Neural cell (in vitro differentiated cells): ENCODE results near the gene CLCN5. TPM values are rescaled to one million over a fixed set of nuclear protein-coding genes. Genes with fewer than 3 reads are reported as not detected.

Source experiments
- H2AFZ ChIP-seq: fragments of 200-600, 300-800 bp; sonication (generic), shearing (Covaris generic); 2 replicates; pipeline ENCODE4 v1.6.0; 2014; ENCODE audit warnings: low read depth, mild to moderate bottlenecking, antibody characterized with exemption, low read length, moderate library complexity
- H3F3A ChIP-seq: fragments of 200-600 bp; shearing (Covaris generic); 2 replicates; pipeline ENCODE4 v1.6.1; 2016; ENCODE audit warnings: mild to moderate bottlenecking, moderate library complexity, mixed read lengths, antibody characterized with exemption, low read length; ENCODE audit not compliant: insufficient read depth, poor library complexity, severe bottlenecking
- H3K27ac ChIP-seq: fragments of 200-600, 300-800 bp; sonication (generic), shearing (Covaris generic); 2 replicates; pipeline ENCODE4 v1.5.1; 2014; ENCODE audit warnings: mild to moderate bottlenecking, low read length, moderate library complexity
- H3K27me3 ChIP-seq: fragments of 300-800, 200-600 bp; sonication (generic), shearing (Covaris generic); 2 replicates; pipeline ENCODE4 v1.6.0; 2014; ENCODE audit warnings: mild to moderate bottlenecking, low read depth, low read length, moderate library complexity; ENCODE audit not compliant: insufficient read depth
- H3K36me3 ChIP-seq: fragments of 300-800, 200-600 bp; sonication (generic), shearing (Covaris generic); 2 replicates; pipeline ENCODE4 v1.5.1; 2014; ENCODE audit warnings: mild to moderate bottlenecking, antibody characterized with exemption, low read length, moderate library complexity; ENCODE audit not compliant: insufficient read depth
- H3K4me2 ChIP-seq: fragments of 300-800, 200-600 bp; sonication (generic), shearing (Covaris generic); 2 replicates; pipeline ENCODE4 v1.6.0; 2014; ENCODE audit warnings: mild to moderate bottlenecking, low read length
- H3K4me3 ChIP-seq: fragments of 300-800, 200-600 bp; sonication (generic), shearing (Covaris generic); 2 replicates; pipeline ENCODE4 v1.5.1; 2014; ENCODE audit warnings: mild to moderate bottlenecking, low read length, moderate library complexity
- H3K79me2 ChIP-seq: fragments of 200-600 bp; shearing (Covaris generic); replicated peaks from 2 replicates; pipeline ENCODE4 v1.6.0; 2014; ENCODE audit warnings: mild to moderate bottlenecking, low read length, moderate library complexity; ENCODE audit not compliant: insufficient read depth
- H3K9ac ChIP-seq: fragments of 300-800, 200-600 bp; sonication (generic), shearing (Covaris generic); 2 replicates; pipeline ENCODE4 v1.6.1; 2016; ENCODE audit warnings: mild to moderate bottlenecking, low read length, mixed read lengths
- H3K9me2 ChIP-seq: fragments of 200-600 bp; shearing (Covaris generic); 2 replicates; pipeline ENCODE4 v1.6.1; 2016; ENCODE audit warnings: mild to moderate bottlenecking, low read length, mixed read lengths; ENCODE audit not compliant: insufficient read depth
- H3K9me3 ChIP-seq: fragments of 200-600, 300-800 bp; sonication (generic), shearing (Covaris generic); 2 replicates; pipeline ENCODE4 v1.6.1; 2016; ENCODE audit warnings: mild to moderate bottlenecking, mixed run types, low read length, moderate library complexity, mixed read lengths
- H4K20me1 ChIP-seq: fragments of 200-600 bp; shearing (Covaris generic); 2 replicates; pipeline ENCODE4 v1.6.1; 2016; ENCODE audit warnings: mild to moderate bottlenecking, mixed run types; ENCODE audit not compliant: insufficient read depth
- CTCF ChIP-seq: fragments of 450-650 bp; IDR thresholded peaks from 2 replicates; pipeline ENCODE4 v1.5.1; 2014; ENCODE audit warnings: antibody characterized with exemption, mild to moderate bottlenecking, moderate library complexity; ENCODE audit not compliant: poor library complexity, severe bottlenecking
- EP300 ChIP-seq: fragments of 450-650 bp; conservative IDR thresholded peaks from 2 replicates; pipeline ENCODE4 v1.6.1; 2014; ENCODE audit warnings: antibody characterized with exemption, mild to moderate bottlenecking, moderate library complexity; ENCODE audit not compliant: poor library complexity, severe bottlenecking
- EZH2 ChIP-seq: fragments of 200-600, 300-800 bp; shearing (Covaris generic), sonication (generic); IDR thresholded peaks from 2 replicates; pipeline ENCODE4 v1.6.1; 2014; ENCODE audit warnings: antibody characterized with exemption, low read length, borderline replicate concordance, mild to moderate bottlenecking; ENCODE audit not compliant: insufficient read depth, poor library complexity, severe bottlenecking
- MXI1 ChIP-seq: fragments of 450-650 bp; conservative IDR thresholded peaks from 2 replicates; pipeline ENCODE4 v1.6.1; 2014; ENCODE audit warnings: antibody characterized with exemption, mild to moderate bottlenecking; ENCODE audit not compliant: poor library complexity, severe bottlenecking
- POLR2AphosphoS5 ChIP-seq: IDR thresholded peaks from 2 replicates; pipeline ENCODE4 v1.6.1; 2012
- RAD21 ChIP-seq: fragments of 450-650 bp; conservative IDR thresholded peaks from 2 replicates; pipeline ENCODE4 v1.6.1; 2014; ENCODE audit warnings: antibody characterized with exemption, mild to moderate bottlenecking, moderate library complexity
- REST ChIP-seq: IDR thresholded peaks from 2 replicates; pipeline ENCODE4 v1.6.1; 2012; ENCODE audit warnings: borderline replicate concordance
- SMC3 ChIP-seq: fragments of 450-650 bp; conservative IDR thresholded peaks from 2 replicates; pipeline ENCODE4 v1.6.1; 2014; ENCODE audit warnings: antibody characterized with exemption, mild to moderate bottlenecking, moderate library complexity; ENCODE audit not compliant: poor library complexity
- TAF1 ChIP-seq: IDR thresholded peaks from 2 replicates; pipeline ENCODE4 v1.6.1; 2012; ENCODE audit warnings: low read depth
- polyA plus RNA-seq: library from polyadenylated mRNA; depleted of rRNA; stranded (reverse); fragments of >200 nt; gene quantifications from 2 replicates; pipeline ENCODE4 v1.2.3, GENCODE V29; 2014

Gene CLCN5
- polyA plus RNA-seq, 1 donor from 2014 or later, result 13.1 TPM

GRCh38 chrX:49925176-49925575 lies 2.8 kb downstream of the CLCN5 start:
- Histone ChIP-seq H3K27ac (no peak overlapping the region), H3K9me2 (no peaks in the 10 kb centered on the region), H4K20me1 (no peaks in the 10 kb centered on the region), H3K9me3 (no peaks in the 10 kb centered on the region), H3K4me2 (no peak overlapping the region), H3K27me3 (no peaks in the 10 kb centered on the region), H3F3A (no peaks in the 10 kb centered on the region), H3K79me2 (no peaks in the 10 kb centered on the region), H3K4me3 (no peak overlapping the region), H3K36me3 (no peaks in the 10 kb centered on the region), H2AFZ (no peak overlapping the region), H3K9ac (no peak overlapping the region)
- no peak for TF ChIP-seq MXI1
- no peak for TF ChIP-seq EP300
- TF ChIP-seq POLR2AphosphoS5, result no peak
- TF ChIP-seq RAD21, result no peak
- TF ChIP-seq SMC3, result no peak
- TF ChIP-seq EZH2, result no peak
- no peak for TF ChIP-seq TAF1
- no peak for TF ChIP-seq REST
- no peak for TF ChIP-seq CTCF

GRCh38 chrX:49930039-49930438 lies 7.6 kb downstream of the CLCN5 start:
- TF ChIP-seq EZH2, result no peak
- no peak for TF ChIP-seq TAF1
- TF ChIP-seq RAD21, result no peak
- TF ChIP-seq REST, result no peak
- no peak for TF ChIP-seq SMC3
- TF ChIP-seq EP300, result no peak
- no peak for TF ChIP-seq POLR2AphosphoS5
- TF ChIP-seq CTCF, result no peak
- no peak for TF ChIP-seq MXI1
- H2AFZ ChIP-seq, result no peak overlapping the region
- no peaks in the 10 kb centered on the region for H3K27me3 ChIP-seq
- H3K9me3 ChIP-seq, result no peaks in the 10 kb centered on the region
- no peaks in the 10 kb centered on the region for H3K36me3 ChIP-seq
- H3K4me3 ChIP-seq, result no peak overlapping the region
- no peaks in the 10 kb centered on the region for H3F3A ChIP-seq
- H3K27ac ChIP-seq, result no peak overlapping the region
- H4K20me1 ChIP-seq, result no peaks in the 10 kb centered on the region
- no peaks in the 10 kb centered on the region for H3K79me2 ChIP-seq
- H3K9ac ChIP-seq, result no peak overlapping the region
- no peak overlapping the region for H3K4me2 ChIP-seq
- no peaks in the 10 kb centered on the region for H3K9me2 ChIP-seq
